HepG2 (cell line): Measurements from ENCODE around the gene AGAP1. TPM values are rescaled to one million over a fixed set of nuclear protein-coding genes. Genes with fewer than 3 reads are reported as not detected.

Experiments used
- MXI1 ChIP-seq: IDR thresholded peaks from 3 replicates; pipeline ENCODE4 v1.6.1; 2012; ENCODE audit warnings: low read depth, low read length, inconsistent platforms, borderline replicate concordance
- POLR2G ChIP-seq: fragments of 200-400 bp; formaldehyde crosslinking; IDR thresholded peaks from 2 replicates; pipeline ENCODE4 v1.6.1; 2018; ENCODE audit warnings: mild to moderate bottlenecking, low read depth, low read length, moderate library complexity
- RBM22 ChIP-seq: fragments of 200-400 bp; formaldehyde crosslinking; optimal IDR thresholded peaks from 2 replicates; pipeline ENCODE3; 2017; ENCODE audit warnings: mild to moderate bottlenecking, low read length, moderate library complexity
- TEAD3 ChIP-seq: optimal IDR thresholded peaks from 2 replicates; pipeline ENCODE3; 2016; ENCODE audit warnings: borderline replicate concordance
- ZMYM4 ChIP-seq: sonication (generic); formaldehyde crosslinking; IDR thresholded peaks from 2 replicates; pipeline ENCODE4 v1.8.1; 2023; ENCODE audit warnings: mild to moderate bottlenecking, missing genetic modification reagents
- polyA plus RNA-seq, 8 experiments: library from polyadenylated mRNA; depleted of rRNA in 3 of 8; stranded (reverse) in 7 of 8; unstranded in 1 of 8; fragments of >200 nt; fragmentation: Illumina TruSeq in 4 of 8; extraction: Trizol in 4 of 8; gene quantifications; 2 replicates each; pipeline versions ENCODE4 v1.2.1 to v1.2.3, GENCODE V29; 2011 to 2016; ENCODE audit warnings: low read depth in 4 of 8, missing spikeins in 1 of 8, mixed read lengths in 1 of 8; ENCODE audit not compliant: insufficient read depth in 1 of 8
- total RNA-seq, 5 experiments: library from RNA; depleted of rRNA; stranded (reverse); fragments of >200 nt; fragmentation: Illumina TruSeq; extraction: Trizol; gene quantifications; 2 replicates each; pipeline ENCODE4 v1.2.3, GENCODE V29; 2016; ENCODE audit warnings: low read depth in 1 of 5
- TF ChIP-seq, protein P1 (sequence below): sonication (generic); formaldehyde crosslinking; IDR thresholded peaks from 2 replicates; pipeline ENCODE4 v1.5.1; 2020; ENCODE audit warnings: missing genetic modification reagents, mild to moderate bottlenecking, borderline replicate concordance
- TF ChIP-seq, protein P2 (sequence below): sonication (generic); formaldehyde crosslinking; IDR thresholded peaks from 2 replicates; pipeline ENCODE4 v1.9.0; 2021; ENCODE audit warnings: missing genetic modification reagents, borderline replicate concordance

Gene AGAP1
- total and polyA plus RNA-seq, 2 of the 13 experiments (the other 11 are each of a cell fraction or from before 2014, with no cell fraction given) = 21.2 to 32.7 TPM

DNA sequence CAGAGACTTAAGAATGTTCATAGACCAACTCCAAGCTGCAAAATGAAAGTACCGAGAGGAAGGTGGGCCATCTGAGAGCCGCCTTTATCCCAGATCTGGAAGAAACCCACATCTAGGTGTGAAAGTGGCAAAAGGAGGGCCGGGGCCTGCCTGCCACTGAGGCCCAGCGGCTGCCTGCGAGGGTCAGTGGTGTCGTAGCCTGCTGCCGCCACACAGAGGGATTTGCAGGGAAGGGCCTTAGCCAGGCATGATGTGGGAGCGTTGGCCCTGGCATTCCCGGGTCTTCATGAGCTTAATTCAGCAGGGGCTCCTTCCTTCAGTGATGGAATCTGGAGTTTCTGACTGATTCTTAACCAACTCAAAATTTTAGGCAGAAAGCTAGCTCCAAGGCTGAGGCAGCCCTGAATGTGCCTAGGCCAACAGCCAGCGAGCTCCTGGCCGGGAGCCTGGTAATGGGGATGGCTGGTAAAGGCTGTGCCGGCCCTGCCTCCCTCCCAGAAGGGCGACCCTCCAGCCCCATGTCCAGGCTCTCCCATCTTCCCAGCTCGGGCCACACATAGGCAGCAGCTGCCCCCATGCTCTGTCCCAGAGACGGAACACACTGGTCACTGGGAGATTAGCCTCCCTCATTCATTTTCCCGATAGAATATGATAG is 230.1 kb downstream of the AGAP1 start (continued):
- TF ChIP-seq, protein P1, sequence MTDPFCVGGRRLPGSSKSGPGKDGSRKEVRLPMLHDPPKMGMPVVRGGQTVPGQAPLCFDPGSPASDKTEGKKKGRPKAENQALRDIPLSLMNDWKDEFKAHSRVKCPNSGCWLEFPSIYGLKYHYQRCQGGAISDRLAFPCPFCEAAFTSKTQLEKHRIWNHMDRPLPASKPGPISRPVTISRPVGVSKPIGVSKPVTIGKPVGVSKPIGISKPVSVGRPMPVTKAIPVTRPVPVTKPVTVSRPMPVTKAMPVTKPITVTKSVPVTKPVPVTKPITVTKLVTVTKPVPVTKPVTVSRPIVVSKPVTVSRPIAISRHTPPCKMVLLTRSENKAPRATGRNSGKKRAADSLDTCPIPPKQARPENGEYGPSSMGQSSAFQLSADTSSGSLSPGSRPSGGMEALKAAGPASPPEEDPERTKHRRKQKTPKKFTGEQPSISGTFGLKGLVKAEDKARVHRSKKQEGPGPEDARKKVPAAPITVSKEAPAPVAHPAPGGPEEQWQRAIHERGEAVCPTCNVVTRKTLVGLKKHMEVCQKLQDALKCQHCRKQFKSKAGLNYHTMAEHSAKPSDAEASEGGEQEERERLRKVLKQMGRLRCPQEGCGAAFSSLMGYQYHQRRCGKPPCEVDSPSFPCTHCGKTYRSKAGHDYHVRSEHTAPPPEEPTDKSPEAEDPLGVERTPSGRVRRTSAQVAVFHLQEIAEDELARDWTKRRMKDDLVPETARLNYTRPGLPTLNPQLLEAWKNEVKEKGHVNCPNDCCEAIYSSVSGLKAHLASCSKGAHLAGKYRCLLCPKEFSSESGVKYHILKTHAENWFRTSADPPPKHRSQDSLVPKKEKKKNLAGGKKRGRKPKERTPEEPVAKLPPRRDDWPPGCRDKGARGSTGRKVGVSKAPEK = no peak
- TF ChIP-seq RBM22 = peak; percentile 16
- no peak for TF ChIP-seq POLR2G
- TF ChIP-seq ZMYM4 (CRISPR knock-in tag) = no peak
- TF ChIP-seq TEAD3 (CRISPR knock-in tag) = no peak
- TF ChIP-seq, protein P2, sequence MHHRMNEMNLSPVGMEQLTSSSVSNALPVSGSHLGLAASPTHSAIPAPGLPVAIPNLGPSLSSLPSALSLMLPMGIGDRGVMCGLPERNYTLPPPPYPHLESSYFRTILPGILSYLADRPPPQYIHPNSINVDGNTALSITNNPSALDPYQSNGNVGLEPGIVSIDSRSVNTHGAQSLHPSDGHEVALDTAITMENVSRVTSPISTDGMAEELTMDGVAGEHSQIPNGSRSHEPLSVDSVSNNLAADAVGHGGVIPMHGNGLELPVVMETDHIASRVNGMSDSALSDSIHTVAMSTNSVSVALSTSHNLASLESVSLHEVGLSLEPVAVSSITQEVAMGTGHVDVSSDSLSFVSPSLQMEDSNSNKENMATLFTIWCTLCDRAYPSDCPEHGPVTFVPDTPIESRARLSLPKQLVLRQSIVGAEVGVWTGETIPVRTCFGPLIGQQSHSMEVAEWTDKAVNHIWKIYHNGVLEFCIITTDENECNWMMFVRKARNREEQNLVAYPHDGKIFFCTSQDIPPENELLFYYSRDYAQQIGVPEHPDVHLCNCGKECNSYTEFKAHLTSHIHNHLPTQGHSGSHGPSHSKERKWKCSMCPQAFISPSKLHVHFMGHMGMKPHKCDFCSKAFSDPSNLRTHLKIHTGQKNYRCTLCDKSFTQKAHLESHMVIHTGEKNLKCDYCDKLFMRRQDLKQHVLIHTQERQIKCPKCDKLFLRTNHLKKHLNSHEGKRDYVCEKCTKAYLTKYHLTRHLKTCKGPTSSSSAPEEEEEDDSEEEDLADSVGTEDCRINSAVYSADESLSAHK (CRISPR knock-in tag) = no peak
- TF ChIP-seq MXI1 = no peak
- TF ChIP-seq, all 625 proteins: peak for 2
